Liver (tissue), 9 donors: ENCODE measurements around the gene AAK1. TPM values are rescaled to one million over a fixed set of nuclear protein-coding genes. Genes with fewer than 3 reads are reported as not detected.

Source experiments
- DNase-seq: peaks from one replicate; pipeline ENCODE4 v3.0.0-alpha.2; 2017; ENCODE audit warnings: low spot score
- H3K27ac ChIP-seq, 2 donors: one replicate each; pipeline ENCODE4 v1.7.0; 2013; ENCODE audit warnings: inconsistent platforms in 2 of 2, low read length in 2 of 2, control low read depth in 1 of 2, low read depth in 1 of 2, mild to moderate bottlenecking in 1 of 2
- H3K27me3 ChIP-seq, 4 donors: one replicate each; pipeline versions ENCODE4 v1.6.1 to v1.7.0; 2013; ENCODE audit warnings: low read length in 3 of 4, inconsistent platforms in 1 of 4, mild to moderate bottlenecking in 1 of 4, moderate library complexity in 1 of 4; ENCODE audit not compliant: control insufficient read depth in 4 of 4, insufficient read depth in 4 of 4
- H3K36me3 ChIP-seq, 4 donors: one replicate each; pipeline versions ENCODE4 v1.6.1 to v1.7.0; 2013; ENCODE audit warnings: low read length in 3 of 4, mild to moderate bottlenecking in 3 of 4, low read depth in 1 of 4, moderate library complexity in 1 of 4; ENCODE audit not compliant: control insufficient read depth in 4 of 4, insufficient read depth in 3 of 4
- H3K4me1 ChIP-seq, 4 donors: one replicate each; pipeline versions ENCODE4 v1.6.1 to v1.7.0; 2013; ENCODE audit warnings: low read length in 3 of 4, mild to moderate bottlenecking in 3 of 4, moderate library complexity in 1 of 4; ENCODE audit not compliant: control insufficient read depth in 4 of 4, insufficient read depth in 4 of 4
- H3K4me3 ChIP-seq, 3 donors: one replicate each; pipeline versions ENCODE4 v1.6.1 to v1.7.0; 2013; ENCODE audit warnings: low read length in 3 of 3, control low read depth in 1 of 3, low read depth in 1 of 3, mild to moderate bottlenecking in 1 of 3
- H3K9ac ChIP-seq, 2 donors: one replicate each; pipeline ENCODE4 v1.7.0; 2013; ENCODE audit warnings: low read length in 2 of 2, mild to moderate bottlenecking in 2 of 2, moderate library complexity in 2 of 2, control low read depth in 1 of 2, low read depth in 1 of 2
- H3K9me3 ChIP-seq, 4 donors: one replicate each; pipeline versions ENCODE4 v1.6.1 to v1.7.0; 2013; ENCODE audit warnings: low read length in 3 of 4; ENCODE audit not compliant: control insufficient read depth in 4 of 4
- FOXA2 ChIP-seq: IDR thresholded peaks from 2 replicates; pipeline ENCODE4 v1.6.1; 2016; ENCODE audit warnings: antibody characterized with exemption
- HNF4A ChIP-seq, 2 donors: conservative IDR thresholded peaks; 2 replicates each; pipeline ENCODE4 v1.6.1; 2016; ENCODE audit warnings: antibody characterized with exemption in 2 of 2, mild to moderate bottlenecking in 2 of 2
- HNF4G ChIP-seq: IDR thresholded peaks from 2 replicates; pipeline ENCODE4 v1.6.1; 2016; ENCODE audit warnings: antibody characterized with exemption
- JUND ChIP-seq, 2 donors: IDR thresholded peaks; 2 replicates each; pipeline ENCODE4 v1.6.1; 2016; ENCODE audit warnings: antibody characterized with exemption in 2 of 2
- NR2F2 ChIP-seq: IDR thresholded peaks from 2 replicates; pipeline ENCODE4 v1.6.1; 2016; ENCODE audit warnings: antibody characterized with exemption
- RAD21 ChIP-seq, 2 donors: IDR thresholded peaks; 2 replicates each; pipeline ENCODE4 v1.6.1; 2016; ENCODE audit warnings: antibody characterized with exemption in 2 of 2, mild to moderate bottlenecking in 2 of 2
- SP1 ChIP-seq: IDR thresholded peaks from 2 replicates; pipeline ENCODE4 v1.6.1; 2018; ENCODE audit warnings: antibody characterized with exemption, mild to moderate bottlenecking
- TAF1 ChIP-seq: conservative IDR thresholded peaks from 2 replicates; pipeline ENCODE4 v1.6.1; 2016; ENCODE audit warnings: antibody characterized with exemption, mild to moderate bottlenecking
- WGBS: extraction: QIAGEN DNeasy Blood & Tissue Kit; methylation state at CpG from one replicate; pipeline ENCODE4 v1.1.7; 2013; 5-methylcytosine and 5-hydroxymethylcytosine counted together
- polyA plus RNA-seq, 2 donors: library from polyadenylated mRNA; stranded (reverse) in 1 of 2; unstranded in 1 of 2; fragments of 200-250 nt in 1 of 2; fragments of >200 nt in 1 of 2; fragmentation: Nextera tagmentation in 1 of 2; extraction: Ambion mirVana in 1 of 2; gene quantifications; one replicate each; pipeline versions ENCODE4 v1.2.1 to v1.2.3, GENCODE V29; 2013 to 2015
- total RNA-seq, 2 donors: library from RNA; depleted of rRNA; stranded (reverse); fragments of >200 nt; gene quantifications; one replicate each; pipeline ENCODE4 v1.2.3, GENCODE V29; 2014
- TF ChIP-seq, protein P1 (sequence below): IDR thresholded peaks from 2 replicates; pipeline ENCODE4 v1.6.1; 2016; ENCODE audit warnings: antibody characterized with exemption
- TF ChIP-seq, protein P2 (sequence below): IDR thresholded peaks from 2 replicates; pipeline ENCODE4 v1.6.1; 2016; ENCODE audit warnings: antibody characterized with exemption
- TF ChIP-seq, protein P3 (sequence below): IDR thresholded peaks from 2 replicates; pipeline ENCODE4 v1.6.1; 2016; ENCODE audit warnings: antibody characterized with exemption, mild to moderate bottlenecking
- donor health status: healthy.
- donor health status: healthy.
- donor health status: healthy.
- donor health status: healthy.
- donor health status: healthy.

AAK1 gene
- total and polyA plus RNA-seq, 4 donors = 3.9 to 14.3 (median 11.3) TPM

DNA sequence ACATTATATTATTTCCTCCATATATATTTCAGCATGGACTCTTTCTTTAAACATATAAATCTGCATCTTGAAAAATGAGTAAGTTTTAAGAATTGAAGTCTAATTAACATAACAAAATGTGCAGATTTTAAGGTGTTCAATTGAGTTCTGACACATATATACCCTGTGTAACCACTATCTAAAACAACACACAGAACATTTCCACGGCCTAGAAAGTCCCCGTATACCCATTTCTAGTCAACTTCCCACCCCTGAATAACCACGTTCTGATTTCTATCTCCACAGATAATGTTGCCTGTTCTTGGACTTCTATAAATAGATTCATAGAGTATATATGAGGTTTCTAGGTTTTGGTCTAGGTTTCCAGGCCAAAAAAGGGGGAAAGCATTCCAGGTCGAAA, 87.5 kb downstream of the AAK1 start (continued):
- TF ChIP-seq, protein P1, sequence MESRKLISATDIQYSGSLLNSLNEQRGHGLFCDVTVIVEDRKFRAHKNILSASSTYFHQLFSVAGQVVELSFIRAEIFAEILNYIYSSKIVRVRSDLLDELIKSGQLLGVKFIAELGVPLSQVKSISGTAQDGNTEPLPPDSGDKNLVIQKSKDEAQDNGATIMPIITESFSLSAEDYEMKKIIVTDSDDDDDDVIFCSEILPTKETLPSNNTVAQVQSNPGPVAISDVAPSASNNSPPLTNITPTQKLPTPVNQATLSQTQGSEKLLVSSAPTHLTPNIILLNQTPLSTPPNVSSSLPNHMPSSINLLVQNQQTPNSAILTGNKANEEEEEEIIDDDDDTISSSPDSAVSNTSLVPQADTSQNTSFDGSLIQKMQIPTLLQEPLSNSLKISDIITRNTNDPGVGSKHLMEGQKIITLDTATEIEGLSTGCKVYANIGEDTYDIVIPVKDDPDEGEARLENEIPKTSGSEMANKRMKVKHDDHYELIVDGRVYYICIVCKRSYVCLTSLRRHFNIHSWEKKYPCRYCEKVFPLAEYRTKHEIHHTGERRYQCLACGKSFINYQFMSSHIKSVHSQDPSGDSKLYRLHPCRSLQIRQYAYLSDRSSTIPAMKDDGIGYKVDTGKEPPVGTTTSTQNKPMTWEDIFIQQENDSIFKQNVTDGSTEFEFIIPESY = no peak

DNA sequence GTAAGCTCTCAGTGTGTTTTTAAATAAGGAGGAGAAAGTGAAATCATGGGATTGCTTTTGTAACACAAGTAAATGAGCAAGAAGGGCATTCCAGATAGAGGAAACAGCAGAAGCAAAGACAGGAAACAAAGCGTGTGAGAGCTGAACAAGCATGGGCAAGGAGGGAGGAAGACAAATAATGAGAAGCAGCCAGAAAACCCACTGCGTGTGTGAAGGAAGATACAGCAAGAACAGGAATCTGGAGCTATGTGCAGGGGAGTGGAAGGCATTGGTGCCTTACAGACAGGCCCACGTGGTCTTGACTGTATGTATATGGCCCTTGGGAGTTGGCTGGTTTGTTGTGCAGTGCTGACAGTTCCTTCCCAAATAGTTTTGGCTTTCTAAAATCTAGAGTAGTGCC, 88.6 kb downstream of the AAK1 start:
- Histone ChIP-seq H3K9ac (no peak overlapping the region), H3K9me3 (no peaks in the 10 kb centered on the region), H3K27me3 (no peaks in the 10 kb centered on the region), H3K27ac (no peak overlapping the region), H3K4me3 (no peak overlapping the region), H3K36me3 (peaks cover 0 to 1% (median 0%) of the 10 kb centered on the region in 4 donors), H3K4me1 (no peaks in the 10 kb centered on the region)
- TF ChIP-seq SP1 (no peak), TAF1 (no peak), HNF4A (conservative IDR thresholded peaks at IDR 0.05) (no peak), NR2F2 (no peak), HNF4G (no peak), FOXA2 (no peak), RAD21 (IDR thresholded peaks at IDR 0.05) (no peak)
- TF ChIP-seq, protein P2, sequence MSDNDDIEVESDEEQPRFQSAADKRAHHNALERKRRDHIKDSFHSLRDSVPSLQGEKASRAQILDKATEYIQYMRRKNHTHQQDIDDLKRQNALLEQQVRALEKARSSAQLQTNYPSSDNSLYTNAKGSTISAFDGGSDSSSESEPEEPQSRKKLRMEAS = no peak
- TF ChIP-seq, protein P3, sequence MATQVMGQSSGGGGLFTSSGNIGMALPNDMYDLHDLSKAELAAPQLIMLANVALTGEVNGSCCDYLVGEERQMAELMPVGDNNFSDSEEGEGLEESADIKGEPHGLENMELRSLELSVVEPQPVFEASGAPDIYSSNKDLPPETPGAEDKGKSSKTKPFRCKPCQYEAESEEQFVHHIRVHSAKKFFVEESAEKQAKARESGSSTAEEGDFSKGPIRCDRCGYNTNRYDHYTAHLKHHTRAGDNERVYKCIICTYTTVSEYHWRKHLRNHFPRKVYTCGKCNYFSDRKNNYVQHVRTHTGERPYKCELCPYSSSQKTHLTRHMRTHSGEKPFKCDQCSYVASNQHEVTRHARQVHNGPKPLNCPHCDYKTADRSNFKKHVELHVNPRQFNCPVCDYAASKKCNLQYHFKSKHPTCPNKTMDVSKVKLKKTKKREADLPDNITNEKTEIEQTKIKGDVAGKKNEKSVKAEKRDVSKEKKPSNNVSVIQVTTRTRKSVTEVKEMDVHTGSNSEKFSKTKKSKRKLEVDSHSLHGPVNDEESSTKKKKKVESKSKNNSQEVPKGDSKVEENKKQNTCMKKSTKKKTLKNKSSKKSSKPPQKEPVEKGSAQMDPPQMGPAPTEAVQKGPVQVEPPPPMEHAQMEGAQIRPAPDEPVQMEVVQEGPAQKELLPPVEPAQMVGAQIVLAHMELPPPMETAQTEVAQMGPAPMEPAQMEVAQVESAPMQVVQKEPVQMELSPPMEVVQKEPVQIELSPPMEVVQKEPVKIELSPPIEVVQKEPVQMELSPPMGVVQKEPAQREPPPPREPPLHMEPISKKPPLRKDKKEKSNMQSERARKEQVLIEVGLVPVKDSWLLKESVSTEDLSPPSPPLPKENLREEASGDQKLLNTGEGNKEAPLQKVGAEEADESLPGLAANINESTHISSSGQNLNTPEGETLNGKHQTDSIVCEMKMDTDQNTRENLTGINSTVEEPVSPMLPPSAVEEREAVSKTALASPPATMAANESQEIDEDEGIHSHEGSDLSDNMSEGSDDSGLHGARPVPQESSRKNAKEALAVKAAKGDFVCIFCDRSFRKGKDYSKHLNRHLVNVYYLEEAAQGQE = no peak
- DNase-seq = no peak
- WGBS = 72% methylated on average over 3 of the region's 3 CpGs

DNA sequence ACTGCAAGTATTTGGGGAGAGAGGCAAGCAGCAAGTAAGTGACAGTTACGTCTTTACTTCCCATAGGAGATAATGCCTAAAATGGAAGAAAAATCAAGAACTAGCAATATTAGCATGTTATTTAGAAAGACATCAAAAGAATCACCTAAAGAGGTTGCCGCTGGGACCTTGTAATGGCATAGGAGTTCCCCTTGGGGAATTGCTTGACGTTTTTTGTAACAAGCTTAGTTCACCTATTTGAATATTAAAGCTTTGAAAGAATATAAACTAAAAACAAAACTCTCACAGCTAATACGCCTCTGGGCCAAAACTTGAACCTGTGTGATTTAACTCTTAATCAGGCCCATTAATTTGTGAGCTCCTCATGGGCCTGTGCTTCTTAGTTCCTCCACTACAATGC, 89.0 kb downstream of the AAK1 start:
- 91% methylated on average over 4 of the region's 4 CpGs for WGBS

More for the DNA sequence above, 89.0 kb downstream of the AAK1 start:
- Histone ChIP-seq H3K9me3 (no peaks in the 10 kb centered on the region), H3K27ac (no peak overlapping the region), H3K36me3 (peaks cover 0 to 1% (median 0%) of the 10 kb centered on the region in 4 donors), H3K4me1 (no peaks in the 10 kb centered on the region), H3K9ac (no peak overlapping the region), H3K27me3 (no peaks in the 10 kb centered on the region), H3K4me3 (no peak overlapping the region)
- no peak for TF ChIP-seq JUND (IDR thresholded peaks at IDR 0.05)
- no peak for TF ChIP-seq SP1
- TF ChIP-seq, protein P1 = no peak
- no peak for TF ChIP-seq HNF4A (conservative IDR thresholded peaks at IDR 0.05)
- TF ChIP-seq TAF1 = no peak
- TF ChIP-seq NR2F2 = no peak
- DNase-seq = no peak
